Measurements from ENCODE around the gene KRT39. TPM values are rescaled to one million over a fixed set of nuclear protein-coding genes. Genes with fewer than 3 reads are reported as not detected.

Gene KRT39
- total and polyA plus RNA-seq, 2 experiments from 2014 or later = not detected

DNA sequence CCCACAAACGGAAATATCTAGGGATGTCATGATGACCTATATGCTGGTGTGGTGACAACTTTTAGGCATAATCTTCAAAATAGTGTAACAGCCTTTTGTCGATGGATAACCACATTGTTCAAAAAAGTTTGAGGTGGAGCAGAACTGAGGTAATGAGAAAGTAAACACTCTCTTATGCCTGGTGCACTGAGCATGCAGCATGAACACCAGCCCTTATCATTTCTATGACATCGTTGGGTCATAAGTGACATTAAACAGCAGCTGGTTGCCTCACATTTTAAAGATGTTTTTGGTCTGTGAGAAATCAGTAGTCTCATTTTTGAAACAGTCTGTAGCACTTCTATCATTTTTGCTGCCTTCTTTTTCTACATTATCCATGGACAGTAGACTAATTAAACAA, 31.1 kb downstream of the KRT39 start:
- no peak for DNase-seq (ENCODE audit: low spot score)
- peak overlapping the region; percentile 29 for H3K4me2 ChIP-seq
- no peaks in the 10 kb centered on the region for H3K79me2 ChIP-seq
- 34% methylated on average over 3 of the region's 3 CpGs for WGBS (ENCODE audit: low lambda C conversion rate, missing lambda C conversion rate)
- no peak overlapping the region for H3K4me3 ChIP-seq
- no peaks in the 10 kb centered on the region for H4K20me1 ChIP-seq (ENCODE audit: insufficient read depth, poor library complexity, severe bottlenecking)
- H3K27me3 ChIP-seq = no peaks in the 10 kb centered on the region
- no peaks in the 10 kb centered on the region for H3K9me2 ChIP-seq (replicated peaks; ENCODE audit: insufficient read depth)
- no peaks in the 10 kb centered on the region for H3K36me3 ChIP-seq (replicated peaks; ENCODE audit: insufficient read depth, low read depth)
- no peak overlapping the region for H2AFZ ChIP-seq
- TF ChIP-seq EZH2phosphoT487 (IDR thresholded peaks at IDR 0.05; ENCODE audit: low read depth, severe bottlenecking, unreplicated experiment) (no peak), EZH2 (IDR thresholded peaks at IDR 0.05; ENCODE audit: borderline replicate concordance) (no peak)
- TF ChIP-seq, protein P1, sequence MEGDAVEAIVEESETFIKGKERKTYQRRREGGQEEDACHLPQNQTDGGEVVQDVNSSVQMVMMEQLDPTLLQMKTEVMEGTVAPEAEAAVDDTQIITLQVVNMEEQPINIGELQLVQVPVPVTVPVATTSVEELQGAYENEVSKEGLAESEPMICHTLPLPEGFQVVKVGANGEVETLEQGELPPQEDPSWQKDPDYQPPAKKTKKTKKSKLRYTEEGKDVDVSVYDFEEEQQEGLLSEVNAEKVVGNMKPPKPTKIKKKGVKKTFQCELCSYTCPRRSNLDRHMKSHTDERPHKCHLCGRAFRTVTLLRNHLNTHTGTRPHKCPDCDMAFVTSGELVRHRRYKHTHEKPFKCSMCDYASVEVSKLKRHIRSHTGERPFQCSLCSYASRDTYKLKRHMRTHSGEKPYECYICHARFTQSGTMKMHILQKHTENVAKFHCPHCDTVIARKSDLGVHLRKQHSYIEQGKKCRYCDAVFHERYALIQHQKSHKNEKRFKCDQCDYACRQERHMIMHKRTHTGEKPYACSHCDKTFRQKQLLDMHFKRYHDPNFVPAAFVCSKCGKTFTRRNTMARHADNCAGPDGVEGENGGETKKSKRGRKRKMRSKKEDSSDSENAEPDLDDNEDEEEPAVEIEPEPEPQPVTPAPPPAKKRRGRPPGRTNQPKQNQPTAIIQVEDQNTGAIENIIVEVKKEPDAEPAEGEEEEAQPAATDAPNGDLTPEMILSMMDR (IDR thresholded peaks at IDR 0.05; ENCODE audit: poor library complexity) = no peak
- H3K27ac ChIP-seq = peak overlapping the region; percentile 69
- H3K4me1 ChIP-seq (ENCODE audit: insufficient read depth) = peaks cover 22% of the 10 kb centered on the region
- H3K9me3 ChIP-seq (ENCODE audit: low read depth) = no peaks in the 10 kb centered on the region

DNA sequence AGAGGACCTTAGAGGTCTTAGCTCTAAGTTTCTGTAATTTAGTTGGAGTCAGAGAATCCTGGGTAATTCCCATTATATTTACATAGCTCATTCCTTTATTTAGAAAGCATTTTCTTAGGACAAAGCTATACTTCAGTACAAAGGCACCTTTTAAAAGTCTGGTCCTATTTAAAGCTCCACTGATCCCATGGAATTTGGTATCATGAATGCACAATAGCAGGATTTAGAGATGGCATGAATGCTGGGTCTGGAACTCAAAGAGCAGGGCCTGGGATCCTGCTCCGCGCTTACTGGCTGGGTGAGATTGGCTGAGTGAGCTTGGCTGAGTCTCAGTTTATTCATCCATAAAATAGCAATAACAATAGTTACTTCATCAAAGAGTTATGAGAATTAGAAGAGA, 34.1 kb downstream of the KRT39 start:
- Histone ChIP-seq H4K20me1 (ENCODE audit: insufficient read depth, poor library complexity, severe bottlenecking) (no peaks in the 10 kb centered on the region), H3K4me1 (ENCODE audit: insufficient read depth) (peaks cover 18% of the 10 kb centered on the region), H3K4me2 (no peak overlapping the region), H2AFZ (no peak overlapping the region), H3K9me3 (ENCODE audit: low read depth) (no peaks in the 10 kb centered on the region), H3K79me2 (no peaks in the 10 kb centered on the region), H3K36me3 (replicated peaks; ENCODE audit: insufficient read depth, low read depth) (no peaks in the 10 kb centered on the region), H3K9me2 (replicated peaks; ENCODE audit: insufficient read depth) (no peaks in the 10 kb centered on the region), H3K27ac (no peak overlapping the region), H3K4me3 (no peak overlapping the region), H3K27me3 (no peaks in the 10 kb centered on the region)
- TF ChIP-seq EZH2 (IDR thresholded peaks at IDR 0.05; ENCODE audit: borderline replicate concordance) (no peak), EZH2phosphoT487 (IDR thresholded peaks at IDR 0.05; ENCODE audit: low read depth, severe bottlenecking, unreplicated experiment) (no peak)
- TF ChIP-seq, protein P1 (IDR thresholded peaks at IDR 0.05; ENCODE audit: poor library complexity) = no peak
- DNase-seq (ENCODE audit: low spot score) = no peak
- WGBS (ENCODE audit: low lambda C conversion rate, missing lambda C conversion rate) = 63% methylated on average over 2 of the region's 2 CpGs

DNA sequence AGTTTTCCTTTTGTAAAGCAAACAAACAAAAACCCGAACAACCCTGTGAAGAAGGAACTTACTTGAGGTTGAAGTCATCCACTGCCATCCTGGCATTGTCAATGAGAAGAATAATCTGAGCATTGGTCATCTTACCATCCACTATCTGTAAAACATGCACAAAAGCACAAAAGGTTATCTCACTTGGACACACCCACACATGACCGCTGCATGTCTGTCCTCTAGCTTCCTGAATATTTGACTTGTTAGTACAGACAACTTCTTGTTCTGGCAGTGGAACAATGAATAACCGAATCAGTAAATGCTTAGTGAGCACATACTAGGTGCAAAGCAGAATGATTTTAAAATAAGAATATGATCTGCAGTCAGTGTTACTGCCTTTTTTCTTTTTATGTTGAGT, 35.4 kb downstream of the KRT39 start:
- no peak overlapping the region for H3K4me3 ChIP-seq
- no peak overlapping the region for H3K4me2 ChIP-seq
- peaks cover 6% of the 10 kb centered on the region for H3K4me1 ChIP-seq (ENCODE audit: insufficient read depth)
- H3K27me3 ChIP-seq = no peaks in the 10 kb centered on the region
- 72% methylated on average over 3 of the region's 3 CpGs for WGBS (ENCODE audit: low lambda C conversion rate, missing lambda C conversion rate)
- no peak overlapping the region for H3K27ac ChIP-seq
- H3K79me2 ChIP-seq = no peaks in the 10 kb centered on the region
- no peak for DNase-seq (ENCODE audit: low spot score)
- no peaks in the 10 kb centered on the region for H4K20me1 ChIP-seq (ENCODE audit: insufficient read depth, poor library complexity, severe bottlenecking)
- H3K36me3 ChIP-seq (replicated peaks; ENCODE audit: insufficient read depth, low read depth) = no peaks in the 10 kb centered on the region
- TF ChIP-seq EZH2 (IDR thresholded peaks at IDR 0.05; ENCODE audit: borderline replicate concordance) (no peak), EZH2phosphoT487 (IDR thresholded peaks at IDR 0.05; ENCODE audit: low read depth, severe bottlenecking, unreplicated experiment) (no peak)
- TF ChIP-seq, protein P1 (IDR thresholded peaks at IDR 0.05; ENCODE audit: poor library complexity) = no peak
- no peaks in the 10 kb centered on the region for H3K9me2 ChIP-seq (replicated peaks; ENCODE audit: insufficient read depth)
- H2AFZ ChIP-seq = no peak overlapping the region
- H3K9me3 ChIP-seq (ENCODE audit: low read depth) = no peaks in the 10 kb centered on the region

DNA sequence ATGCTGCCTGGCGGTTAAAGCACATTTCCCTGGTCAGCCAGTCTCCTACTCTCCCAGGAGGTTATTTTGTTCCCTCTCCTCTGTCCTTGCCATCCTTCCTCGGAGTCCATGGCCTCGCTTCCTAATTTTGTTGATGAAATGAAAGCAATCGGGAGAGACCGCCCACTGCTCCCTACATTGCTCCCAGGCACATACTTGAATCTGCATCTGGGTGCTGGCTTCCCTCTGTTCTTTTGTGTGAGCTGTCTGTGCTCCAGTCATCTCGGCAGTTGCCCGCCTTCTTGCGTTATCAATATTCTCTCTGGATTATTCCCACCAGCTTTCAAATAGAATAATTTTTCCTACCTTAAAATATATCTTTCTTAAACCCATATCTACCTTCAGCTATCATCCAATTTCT, 40.4 kb downstream of the KRT39 start:
- no peaks in the 10 kb centered on the region for H4K20me1 ChIP-seq (ENCODE audit: insufficient read depth, poor library complexity, severe bottlenecking)
- no peaks in the 10 kb centered on the region for H3K9me2 ChIP-seq (replicated peaks; ENCODE audit: insufficient read depth)
- TF ChIP-seq EZH2 (IDR thresholded peaks at IDR 0.05; ENCODE audit: borderline replicate concordance) (no peak), EZH2phosphoT487 (IDR thresholded peaks at IDR 0.05; ENCODE audit: low read depth, severe bottlenecking, unreplicated experiment) (no peak)
- TF ChIP-seq, protein P1 (IDR thresholded peaks at IDR 0.05; ENCODE audit: poor library complexity) = no peak
- no peak overlapping the region for H3K4me2 ChIP-seq
- no peaks in the 10 kb centered on the region for H3K27me3 ChIP-seq
- no peaks in the 10 kb centered on the region for H3K79me2 ChIP-seq
- H2AFZ ChIP-seq = no peak overlapping the region
- 75% methylated on average over 8 of the region's 8 CpGs for WGBS (ENCODE audit: low lambda C conversion rate, missing lambda C conversion rate)
- no peak for DNase-seq (ENCODE audit: low spot score)
- no peaks in the 10 kb centered on the region for H3K9me3 ChIP-seq (ENCODE audit: low read depth)
- H3K4me3 ChIP-seq = no peak overlapping the region
- H3K36me3 ChIP-seq (replicated peaks; ENCODE audit: insufficient read depth, low read depth) = no peaks in the 10 kb centered on the region
- H3K27ac ChIP-seq = no peak overlapping the region
- peaks cover 5% of the 10 kb centered on the region for H3K4me1 ChIP-seq (ENCODE audit: insufficient read depth)
